Measurements from ENCODE around the gene TECPR1.

Gene TECPR1

DNA sequence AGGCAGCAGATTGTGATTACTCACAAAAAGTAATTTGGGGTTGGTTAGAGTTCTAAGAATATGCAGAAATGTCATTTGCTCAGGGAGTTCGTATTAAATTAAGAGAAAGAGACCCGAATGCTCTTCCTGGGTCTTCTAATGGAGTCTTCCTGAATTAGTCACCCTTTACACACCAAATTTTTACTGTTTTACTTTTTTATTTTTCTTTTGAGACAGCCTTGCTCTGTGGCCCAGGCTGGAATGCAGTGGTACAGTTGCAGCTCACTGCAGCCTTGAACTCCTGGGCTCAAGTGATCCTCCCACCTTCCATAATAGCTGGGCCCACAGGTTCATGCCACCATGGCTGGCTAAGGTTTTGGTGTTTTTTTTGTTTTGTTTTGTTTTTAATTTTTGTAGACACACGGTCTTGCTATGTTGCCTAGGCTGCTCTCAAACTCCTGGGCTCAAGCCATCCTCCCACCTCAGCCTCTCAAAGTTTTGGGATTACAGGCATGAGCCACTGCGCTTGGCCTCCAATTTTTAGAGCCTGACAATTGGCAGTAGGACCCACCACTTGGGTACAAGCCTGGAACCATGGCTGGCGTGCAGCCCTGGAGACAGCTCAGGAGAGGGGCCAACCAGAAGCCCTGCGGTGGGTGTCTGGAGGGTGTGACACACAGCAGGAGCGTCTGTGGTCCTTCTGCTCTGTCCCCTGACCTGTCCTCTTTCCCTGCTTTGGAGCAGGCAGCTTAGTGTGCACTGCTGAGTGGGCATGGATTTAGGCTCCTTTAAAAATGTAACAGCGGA is 57.2 kb downstream of the TECPR1 start:
- DNase-seq (ENCODE audit: low read depth) = no peak
- TF ChIP-seq, protein P1, sequence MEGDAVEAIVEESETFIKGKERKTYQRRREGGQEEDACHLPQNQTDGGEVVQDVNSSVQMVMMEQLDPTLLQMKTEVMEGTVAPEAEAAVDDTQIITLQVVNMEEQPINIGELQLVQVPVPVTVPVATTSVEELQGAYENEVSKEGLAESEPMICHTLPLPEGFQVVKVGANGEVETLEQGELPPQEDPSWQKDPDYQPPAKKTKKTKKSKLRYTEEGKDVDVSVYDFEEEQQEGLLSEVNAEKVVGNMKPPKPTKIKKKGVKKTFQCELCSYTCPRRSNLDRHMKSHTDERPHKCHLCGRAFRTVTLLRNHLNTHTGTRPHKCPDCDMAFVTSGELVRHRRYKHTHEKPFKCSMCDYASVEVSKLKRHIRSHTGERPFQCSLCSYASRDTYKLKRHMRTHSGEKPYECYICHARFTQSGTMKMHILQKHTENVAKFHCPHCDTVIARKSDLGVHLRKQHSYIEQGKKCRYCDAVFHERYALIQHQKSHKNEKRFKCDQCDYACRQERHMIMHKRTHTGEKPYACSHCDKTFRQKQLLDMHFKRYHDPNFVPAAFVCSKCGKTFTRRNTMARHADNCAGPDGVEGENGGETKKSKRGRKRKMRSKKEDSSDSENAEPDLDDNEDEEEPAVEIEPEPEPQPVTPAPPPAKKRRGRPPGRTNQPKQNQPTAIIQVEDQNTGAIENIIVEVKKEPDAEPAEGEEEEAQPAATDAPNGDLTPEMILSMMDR (IDR thresholded peaks at IDR 0.05; ENCODE audit: low read depth, low read length, missing control alignments) = no peak
- in situ Hi-C loops (cut with HindIII; ENCODE audit: low sequenced_read_pairs) = no loop called here
- H3K4me3 ChIP-seq (ENCODE audit: low read depth, low read length) = no peak overlapping the region

DNA sequence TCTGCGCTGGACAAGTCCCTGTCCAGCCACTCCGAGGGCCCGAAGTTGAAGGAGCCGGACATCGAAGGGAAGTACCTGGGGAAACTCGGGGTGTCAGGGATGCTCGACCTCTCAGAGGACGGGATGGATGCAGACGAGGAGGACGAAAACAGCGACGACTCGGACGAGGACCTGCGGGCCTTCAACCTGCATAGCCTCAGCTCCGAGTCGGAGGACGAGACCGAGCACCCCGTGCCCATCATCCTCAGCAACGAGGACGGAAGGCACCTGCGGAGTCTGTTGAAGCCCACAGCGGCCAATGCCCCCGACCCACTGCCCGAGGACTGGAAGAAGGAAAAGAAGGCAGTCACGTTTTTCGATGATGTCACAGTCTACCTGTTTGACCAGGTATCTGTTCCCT is 57.8 kb downstream of the TECPR1 start:
- in situ Hi-C loops (cut with HindIII; ENCODE audit: low sequenced_read_pairs) = no loop called here
- no peak for DNase-seq (ENCODE audit: low read depth)
- no peak overlapping the region for H3K4me3 ChIP-seq (ENCODE audit: low read depth, low read length)
- TF ChIP-seq, protein P1 (IDR thresholded peaks at IDR 0.05; ENCODE audit: low read depth, low read length, missing control alignments) = no peak

DNA sequence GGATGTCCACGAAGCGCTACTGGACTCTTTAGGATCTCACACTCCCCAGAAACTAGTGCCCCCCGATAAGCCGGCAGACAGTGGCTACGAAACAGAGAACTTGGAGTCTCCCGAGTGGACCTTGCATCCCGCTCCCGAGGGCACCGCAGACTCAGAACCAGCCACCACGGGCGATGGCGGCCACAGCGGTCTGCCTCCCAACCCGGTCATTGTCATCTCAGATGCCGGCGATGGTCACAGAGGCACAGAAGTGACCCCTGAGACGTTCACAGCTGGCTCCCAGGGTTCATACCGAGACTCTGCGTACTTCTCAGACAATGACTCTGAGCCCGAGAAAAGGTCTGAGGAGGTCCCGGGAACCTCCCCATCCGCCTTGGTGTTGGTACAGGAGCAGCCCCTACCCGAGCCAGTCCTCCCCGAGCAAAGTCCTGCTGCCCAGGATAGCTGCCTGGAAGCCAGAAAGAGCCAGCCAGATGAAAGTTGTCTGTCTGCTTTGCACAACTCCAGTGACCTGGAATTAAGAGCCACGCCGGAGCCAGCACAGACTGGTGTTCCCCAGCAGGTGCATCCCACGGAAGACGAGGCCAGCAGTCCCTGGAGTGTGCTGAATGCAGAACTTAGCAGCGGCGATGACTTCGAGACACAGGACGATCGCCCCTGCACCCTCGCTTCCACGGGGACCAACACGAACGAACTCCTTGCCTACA is 58.4 kb downstream of the TECPR1 start:
- H3K4me3 ChIP-seq (ENCODE audit: low read depth, low read length) = no peak overlapping the region
- in situ Hi-C loops (cut with HindIII; ENCODE audit: low sequenced_read_pairs) = no loop called here
- DNase-seq (ENCODE audit: low read depth) = no peak
- TF ChIP-seq, protein P1 (IDR thresholded peaks at IDR 0.05; ENCODE audit: low read depth, low read length, missing control alignments) = no peak

DNA sequence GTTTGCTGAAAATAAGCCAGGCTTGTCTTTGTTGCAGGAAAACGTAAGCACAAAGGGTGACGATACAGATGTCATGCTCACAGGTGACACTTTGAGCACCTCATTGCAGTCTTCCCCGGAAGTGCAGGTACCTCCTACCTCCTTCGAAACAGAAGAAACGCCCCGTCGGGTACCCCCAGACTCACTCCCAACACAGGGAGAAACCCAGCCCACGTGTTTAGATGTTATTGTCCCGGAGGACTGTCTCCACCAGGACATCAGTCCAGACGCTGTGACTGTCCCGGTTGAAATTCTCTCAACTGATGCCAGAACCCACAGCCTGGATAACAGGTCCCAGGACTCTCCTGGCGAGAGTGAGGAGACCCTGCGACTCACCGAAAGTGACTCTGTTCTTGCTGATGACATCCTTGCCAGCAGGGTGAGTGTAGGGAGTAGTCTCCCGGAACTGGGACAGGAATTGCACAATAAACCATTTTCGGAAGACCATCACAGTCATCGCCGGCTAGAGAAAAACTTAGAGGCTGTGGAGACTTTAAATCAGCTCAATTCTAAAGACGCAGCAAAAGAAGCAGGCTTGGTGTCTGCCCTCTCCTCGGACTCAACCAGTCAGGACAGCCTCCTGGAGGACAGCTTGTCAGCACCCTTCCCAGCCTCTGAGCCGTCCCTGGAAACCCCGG is 59.1 kb downstream of the TECPR1 start:
- H3K4me3 ChIP-seq (ENCODE audit: low read depth, low read length) = no peak overlapping the region
- TF ChIP-seq, protein P1 (IDR thresholded peaks at IDR 0.05; ENCODE audit: low read depth, low read length, missing control alignments) = no peak
- DNase-seq (ENCODE audit: low read depth) = no peak
- in situ Hi-C loops (cut with HindIII; ENCODE audit: low sequenced_read_pairs) = no loop called here

DNA sequence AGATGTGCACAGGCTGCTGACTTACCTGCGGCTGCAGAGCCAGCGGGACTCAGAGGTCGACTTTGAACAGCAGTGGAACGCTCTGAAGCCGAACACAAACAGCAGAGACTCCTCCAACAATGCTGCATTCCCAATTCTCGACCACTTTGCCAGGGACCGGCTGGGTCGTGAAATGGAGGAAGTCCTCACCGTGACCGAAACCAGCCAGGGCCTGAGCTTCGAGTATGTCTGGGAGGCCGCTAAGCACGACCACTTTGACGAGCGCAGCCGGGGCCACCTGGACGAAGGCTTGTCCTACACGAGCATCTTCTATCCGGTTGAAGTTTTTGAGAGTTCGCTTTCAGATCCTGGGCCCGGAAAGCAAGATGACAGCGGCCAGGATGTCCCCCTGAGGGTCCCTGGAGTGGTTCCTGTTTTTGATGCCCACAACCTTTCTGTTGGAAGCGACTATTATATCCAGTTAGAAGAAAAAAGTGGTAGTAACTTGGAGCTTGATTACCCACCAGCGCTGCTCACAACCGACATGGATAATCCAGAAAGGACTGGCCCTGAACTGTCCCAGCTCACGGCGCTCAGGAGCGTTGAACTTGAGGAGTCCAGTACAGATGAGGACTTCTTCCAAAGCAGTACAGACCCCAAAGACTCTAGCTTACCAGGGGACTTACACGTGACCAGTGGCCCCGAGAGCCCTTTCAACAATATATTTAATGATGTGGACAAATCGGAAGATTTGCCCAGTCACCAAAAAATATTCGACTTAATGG is 60.2 kb downstream of the TECPR1 start:
- TF ChIP-seq, protein P1 (IDR thresholded peaks at IDR 0.05; ENCODE audit: low read depth, low read length, missing control alignments) = no peak
- in situ Hi-C loops (cut with HindIII; ENCODE audit: low sequenced_read_pairs) = no loop called here
- no peak overlapping the region for H3K4me3 ChIP-seq (ENCODE audit: low read depth, low read length)
- DNase-seq (ENCODE audit: low read depth) = no peak

DNA sequence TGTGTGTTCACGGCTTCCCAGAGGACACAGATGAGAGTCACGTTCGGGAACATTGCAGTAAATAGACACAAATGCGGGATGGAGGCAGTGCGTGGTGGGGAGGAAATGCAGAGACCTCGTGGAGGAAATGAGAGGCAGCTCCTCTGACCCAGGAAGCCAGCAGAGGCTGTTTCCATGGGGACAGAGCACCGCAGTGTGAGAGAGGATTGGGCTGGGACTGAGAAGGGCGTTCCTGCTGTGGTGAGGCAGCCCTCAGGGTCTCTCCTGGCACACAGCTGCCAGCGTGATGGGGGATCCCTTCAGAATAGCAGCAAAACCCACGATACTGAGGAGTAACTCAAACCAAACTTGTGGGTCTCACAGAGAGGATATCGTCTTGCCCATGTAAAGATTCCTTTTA is 62.5 kb downstream of the TECPR1 start:
- TF ChIP-seq, protein P1 (IDR thresholded peaks at IDR 0.05; ENCODE audit: low read depth, low read length, missing control alignments) = no peak
- DNase-seq (ENCODE audit: low read depth) = no peak
- no peak overlapping the region for H3K4me3 ChIP-seq (ENCODE audit: low read depth, low read length)
- in situ Hi-C loops (cut with HindIII; ENCODE audit: low sequenced_read_pairs) = no loop called here
